RKO (cell line): ENCODE measurements around the gene WBP1.
A peak's percentile ranks its signal among the peaks of the same experiment; 100 is the strongest.
"Not testable (repeated sequence)": the region's sequence is repeated elsewhere in the genome, so short reads cannot be mapped to it uniquely, and the experiment has no call there.

Experiments used
- DNase-seq: peaks from one replicate; pipeline ENCODE4 v3.0.0-alpha.2; 2016; ENCODE audit warnings: low spot score

The WBP1 gene

DNA sequence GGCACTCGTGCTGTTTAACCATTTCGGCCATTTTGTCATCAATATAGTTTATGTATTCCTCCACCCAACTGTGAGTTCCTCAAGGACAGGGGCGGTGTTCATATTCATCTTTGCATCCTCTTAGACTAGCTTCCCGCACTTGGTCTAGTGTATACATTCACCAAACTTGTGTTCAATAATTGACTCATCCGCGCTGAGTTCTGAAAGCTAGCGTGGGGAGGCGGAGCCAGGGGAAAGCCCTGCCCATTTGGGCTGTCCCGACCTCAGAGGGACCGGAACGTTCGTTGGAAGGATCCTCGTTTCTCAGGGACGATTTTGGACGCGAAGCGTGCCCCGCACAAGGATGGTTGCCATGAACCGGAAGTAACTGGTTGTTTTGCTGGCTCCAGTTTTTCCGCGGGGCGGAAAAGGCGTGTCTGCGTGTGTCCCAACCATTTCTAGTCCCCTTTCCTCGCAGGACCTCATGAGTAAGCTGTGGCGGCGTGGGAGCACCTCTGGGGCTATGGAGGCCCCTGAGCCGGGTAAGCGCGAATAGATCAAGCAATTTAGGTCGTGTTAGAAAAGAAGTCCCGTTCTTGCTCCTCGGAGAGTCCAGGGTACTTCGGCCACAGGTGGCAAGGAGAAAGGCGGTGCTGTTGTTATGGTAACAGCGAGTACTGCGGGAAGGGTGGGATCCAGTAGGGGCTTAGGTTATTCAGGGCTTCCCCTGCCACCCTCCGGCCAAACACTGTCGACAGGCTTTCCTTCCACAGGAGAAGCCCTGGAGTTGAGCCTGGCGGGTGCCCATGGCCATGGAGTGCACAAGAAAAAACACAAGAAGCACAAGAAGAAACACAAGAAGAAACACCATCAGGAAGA is 3.4 kb upstream of the WBP1 start, which contains the start of gene INO80B:
Gene INO80B, plus strand, starts transcription at position 434 of the 858 bp plus-strand sequence. Its CDS starts 30 bp downstream, at position 464.
- DNase-seq, result peak; percentile 98

DNA sequence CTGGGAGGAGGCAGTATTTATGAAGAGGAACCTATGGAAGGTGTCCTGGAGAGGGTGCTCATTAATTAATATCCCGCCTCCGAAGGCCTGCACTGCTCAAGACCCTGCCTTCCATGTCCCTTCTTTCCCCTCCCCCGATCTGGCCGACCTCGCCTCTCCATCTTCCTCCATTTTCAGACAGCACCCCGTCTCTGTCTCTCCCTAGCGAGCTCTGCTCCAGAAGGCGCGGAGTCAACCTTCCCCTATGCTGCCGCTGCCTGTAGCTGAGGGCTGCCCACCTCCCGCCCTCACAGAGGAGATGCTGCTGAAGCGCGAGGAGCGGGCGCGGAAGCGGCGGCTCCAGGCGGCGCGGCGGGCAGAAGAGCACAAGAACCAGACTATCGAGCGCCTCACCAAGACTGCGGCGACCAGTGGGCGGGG is 1.1 kb upstream of the WBP1 start:
- no peak for DNase-seq

DNA sequence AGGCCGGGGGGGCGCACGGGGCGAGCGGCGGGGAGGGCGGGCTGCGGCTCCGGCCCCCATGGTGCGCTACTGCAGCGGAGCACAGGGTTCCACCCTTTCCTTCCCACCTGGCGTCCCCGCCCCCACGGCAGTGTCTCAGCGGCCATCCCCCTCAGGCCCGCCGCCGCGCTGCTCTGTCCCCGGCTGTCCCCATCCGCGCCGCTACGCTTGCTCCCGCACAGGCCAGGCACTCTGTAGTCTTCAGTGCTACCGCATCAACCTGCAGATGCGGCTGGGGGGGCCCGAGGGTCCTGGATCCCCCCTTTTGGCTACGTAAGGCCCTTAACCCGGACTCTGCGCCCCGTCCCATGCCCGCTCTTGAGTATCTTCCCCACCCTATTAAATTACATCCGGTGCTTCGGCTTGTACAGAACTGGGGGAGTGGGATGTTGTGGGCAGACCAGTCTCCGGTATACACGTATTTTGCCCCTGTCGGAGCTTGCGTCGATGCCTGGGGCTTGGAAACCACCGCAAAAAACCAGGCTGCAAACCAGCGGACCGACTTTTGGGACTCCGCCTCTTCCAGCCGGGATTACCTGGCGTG is 598 bp upstream of the WBP1 start:
- peak; percentile 70 for DNase-seq

DNA sequence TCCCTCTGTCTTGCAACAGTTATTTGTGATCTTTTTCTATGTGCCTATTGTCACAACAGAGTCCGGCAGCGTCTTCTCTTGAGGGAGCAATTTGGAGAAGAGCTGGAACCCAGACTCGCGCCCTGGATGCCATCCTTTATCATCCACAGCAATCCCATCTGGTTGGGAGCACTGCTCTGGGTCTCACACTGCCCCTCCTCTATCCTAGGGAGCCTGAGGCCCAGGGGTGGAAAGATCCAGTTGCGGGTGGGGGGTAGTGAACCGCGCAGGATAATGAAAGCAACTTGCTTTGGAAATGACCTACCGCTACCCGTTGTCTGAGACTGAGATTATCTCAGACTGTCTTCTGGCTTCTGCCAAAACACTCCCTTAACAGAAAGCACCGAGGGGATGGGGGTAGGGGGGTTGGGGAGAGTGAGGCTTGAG is 713 bp downstream of the WBP1 start:
- no peak for DNase-seq

GRCh38 chr2:74459503-74460118 is 1.4 kb downstream of the WBP1 start:
- DNase-seq, result not testable (repeated sequence)

- DNase-seq, result not testable (repeated sequence)
Observed at GRCh38 chr2:74460187-74460586, 1.9 kb downstream of the WBP1 start.

- DNase-seq, result no peak
Observed at GRCh38 chr2:74461187-74462053, 3.2 kb downstream of the WBP1 start.

- DNase-seq, result no peak
Observed at GRCh38 chr2:74462054-74462785, 4.0 kb downstream of the WBP1 start.

GRCh38 chr2:74462786-74463105 is 4.5 kb downstream of the WBP1 start:
- no peak for DNase-seq

GRCh38 chr2:74464406-74464805 is 6.2 kb downstream of the WBP1 start:
- DNase-seq, result peak; percentile 40

DNA sequence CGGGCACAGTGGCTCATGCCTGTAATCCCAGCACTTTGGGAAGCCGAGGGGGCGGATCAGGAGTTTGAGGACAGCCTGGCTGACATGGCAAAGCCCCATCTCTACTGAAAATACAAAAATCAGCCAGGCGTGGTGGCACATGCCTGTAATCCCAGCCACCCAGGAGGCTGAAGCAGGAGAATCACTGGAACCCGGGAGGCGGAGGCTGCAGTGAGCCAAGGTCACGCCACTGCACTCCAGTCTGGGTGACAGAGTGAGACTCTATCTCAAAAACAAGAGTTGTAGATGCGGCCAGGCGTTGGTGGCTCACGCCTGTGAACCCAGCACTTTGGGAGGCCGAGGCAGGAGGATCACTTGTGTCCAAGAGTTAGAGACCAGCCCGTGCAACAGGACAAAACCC is 12.5 kb downstream of the WBP1 start:
- not testable (repeated sequence) for DNase-seq

DNA sequence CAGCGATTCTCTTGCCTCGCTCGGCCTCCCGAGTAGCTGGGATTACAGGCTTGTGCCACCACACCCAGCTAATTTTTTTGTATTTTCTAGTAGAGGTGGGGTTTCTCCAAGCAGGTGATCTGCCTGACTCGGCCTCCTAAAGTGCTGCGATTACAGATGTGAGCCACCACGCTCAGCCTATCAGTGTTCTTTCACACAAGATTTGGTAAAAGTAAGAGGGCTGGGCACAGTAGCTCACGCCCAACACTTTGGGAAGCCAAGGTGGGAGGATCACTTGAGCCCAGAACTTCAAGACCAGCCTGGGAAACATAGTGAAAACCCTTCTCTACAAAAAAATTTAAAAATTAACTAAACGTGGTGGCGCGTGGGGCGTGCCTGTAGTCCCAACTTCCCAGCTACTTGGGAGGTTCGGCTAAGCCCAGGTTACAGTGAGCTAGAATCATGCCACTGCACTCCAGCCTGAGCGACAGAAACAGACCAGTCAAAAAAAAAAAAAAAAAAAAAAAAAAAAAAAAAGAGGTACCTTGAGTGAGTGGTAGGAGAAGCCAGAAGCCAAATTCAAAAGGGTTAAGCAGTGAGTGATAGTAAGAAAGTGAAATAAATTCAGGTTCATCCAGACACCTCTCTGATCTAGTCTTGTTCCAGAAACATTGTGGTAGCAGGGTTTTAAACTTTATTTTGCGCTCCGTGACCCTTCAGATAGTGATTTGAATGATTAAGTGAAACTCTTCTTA is 13.3 kb downstream of the WBP1 start:
- no peak for DNase-seq

DNA sequence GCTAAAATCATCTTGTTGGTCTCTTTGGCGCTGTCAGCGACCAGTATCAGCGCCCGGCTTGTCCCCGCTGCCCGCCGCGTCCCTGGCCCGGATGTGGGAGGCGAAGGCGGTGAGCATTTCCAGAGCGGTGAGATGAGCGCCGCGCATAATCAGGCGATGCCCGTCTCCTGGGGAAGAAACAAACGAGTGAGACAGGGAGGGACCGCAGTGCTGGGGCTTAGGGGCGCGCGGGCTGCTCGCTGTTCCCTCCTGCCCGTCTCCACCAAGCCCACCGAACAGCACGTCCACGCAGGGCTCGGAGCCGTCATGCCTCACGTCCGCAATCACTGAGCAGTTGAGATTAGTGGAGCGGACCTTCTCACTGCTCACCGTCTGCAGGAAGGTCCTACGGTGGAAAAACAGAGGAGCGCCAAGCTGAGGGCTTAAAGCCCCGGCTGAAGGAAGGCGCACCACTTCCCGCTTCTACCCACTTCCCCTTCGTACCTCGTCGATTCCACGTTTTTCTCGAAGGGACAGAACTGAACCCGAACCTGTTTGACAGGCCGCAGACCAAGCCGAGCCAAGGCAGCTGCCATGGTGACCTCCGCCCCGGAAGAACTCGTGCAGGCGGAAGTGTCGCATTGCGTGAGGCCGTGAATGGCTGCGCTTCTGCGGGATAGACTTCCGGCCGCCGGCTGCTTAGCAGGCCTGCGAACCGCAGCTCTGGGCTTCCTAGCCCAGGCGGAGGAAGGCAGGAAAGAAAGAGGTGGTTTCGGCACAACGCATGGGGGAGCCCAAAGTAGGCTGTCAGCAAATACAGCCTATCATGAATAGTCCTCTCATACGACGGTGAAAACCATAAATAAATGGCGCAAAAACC is 14.1 kb downstream of the WBP1 start, which contains the start of gene MRPL53:
Gene MRPL53, minus strand, starts transcription at position 595 of the 859 bp plus-strand sequence. Its CDS starts 20 bp downstream, at position 575.
- peak; percentile 93 for DNase-seq

- DNase-seq, result no peak
Observed at GRCh38 chr2:74472945-74473258, 14.7 kb downstream of the WBP1 start.

DNA sequence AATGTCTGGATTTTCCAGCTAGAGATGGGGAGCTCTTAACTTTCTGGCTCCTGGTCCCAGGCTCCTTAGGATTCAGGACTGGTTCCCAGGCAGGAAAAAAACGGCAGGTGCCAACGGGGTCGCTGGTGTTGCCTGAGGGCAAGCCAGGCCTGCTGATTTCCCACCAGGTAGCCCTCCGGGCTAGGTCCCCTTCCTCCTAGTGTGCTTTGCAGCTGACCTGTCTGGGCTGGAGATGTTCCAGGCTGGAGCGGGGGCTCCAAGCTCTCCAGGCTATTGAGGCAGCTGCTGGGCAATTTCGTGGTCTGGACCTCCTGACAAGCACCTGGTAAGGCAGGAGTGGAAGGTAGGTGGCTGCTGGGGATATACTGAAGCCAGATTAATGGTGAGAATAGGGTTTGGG is 16.2 kb downstream of the WBP1 start:
- DNase-seq, result no peak

DNA sequence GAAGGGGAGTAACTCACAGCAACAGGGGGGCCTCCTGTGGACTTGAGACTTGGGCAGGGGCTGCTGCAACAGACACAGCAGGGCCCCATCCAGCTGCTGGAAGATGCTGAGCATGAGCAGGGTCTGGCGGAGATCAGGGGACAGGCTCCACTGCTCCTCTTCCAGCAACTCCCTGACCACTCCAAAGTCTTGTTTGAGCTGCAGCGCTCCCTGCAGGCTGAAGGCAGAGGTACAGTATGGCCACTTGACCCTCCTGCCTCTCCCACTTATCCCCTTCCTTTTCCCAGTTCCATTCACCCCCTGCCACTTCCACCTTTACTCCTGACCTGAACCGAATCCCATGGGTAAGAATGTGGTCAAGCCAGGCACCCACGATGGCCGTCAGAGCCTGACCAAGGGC is 16.7 kb downstream of the WBP1 start:
- no peak for DNase-seq

DNA sequence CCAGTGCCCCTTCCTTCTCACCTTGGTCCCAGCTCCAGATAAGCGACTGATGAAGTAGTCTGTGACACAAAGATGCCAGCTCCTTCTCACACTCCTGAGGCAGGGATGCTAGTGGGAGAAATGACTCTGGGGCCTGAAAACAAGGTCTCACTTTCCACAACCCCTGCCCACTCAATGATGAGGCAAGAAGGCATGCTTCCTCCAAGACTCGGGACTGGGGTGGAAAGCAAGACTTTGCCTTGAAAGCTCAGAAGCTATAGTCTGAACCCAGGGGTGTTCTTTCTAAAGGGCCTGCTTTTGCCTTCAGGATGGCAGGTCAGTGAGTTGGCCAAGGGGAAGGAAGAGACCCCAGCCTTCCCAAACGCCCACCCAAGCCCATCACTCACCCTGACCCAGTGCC is 23.2 kb downstream of the WBP1 start:
- DNase-seq, result no peak

DNA sequence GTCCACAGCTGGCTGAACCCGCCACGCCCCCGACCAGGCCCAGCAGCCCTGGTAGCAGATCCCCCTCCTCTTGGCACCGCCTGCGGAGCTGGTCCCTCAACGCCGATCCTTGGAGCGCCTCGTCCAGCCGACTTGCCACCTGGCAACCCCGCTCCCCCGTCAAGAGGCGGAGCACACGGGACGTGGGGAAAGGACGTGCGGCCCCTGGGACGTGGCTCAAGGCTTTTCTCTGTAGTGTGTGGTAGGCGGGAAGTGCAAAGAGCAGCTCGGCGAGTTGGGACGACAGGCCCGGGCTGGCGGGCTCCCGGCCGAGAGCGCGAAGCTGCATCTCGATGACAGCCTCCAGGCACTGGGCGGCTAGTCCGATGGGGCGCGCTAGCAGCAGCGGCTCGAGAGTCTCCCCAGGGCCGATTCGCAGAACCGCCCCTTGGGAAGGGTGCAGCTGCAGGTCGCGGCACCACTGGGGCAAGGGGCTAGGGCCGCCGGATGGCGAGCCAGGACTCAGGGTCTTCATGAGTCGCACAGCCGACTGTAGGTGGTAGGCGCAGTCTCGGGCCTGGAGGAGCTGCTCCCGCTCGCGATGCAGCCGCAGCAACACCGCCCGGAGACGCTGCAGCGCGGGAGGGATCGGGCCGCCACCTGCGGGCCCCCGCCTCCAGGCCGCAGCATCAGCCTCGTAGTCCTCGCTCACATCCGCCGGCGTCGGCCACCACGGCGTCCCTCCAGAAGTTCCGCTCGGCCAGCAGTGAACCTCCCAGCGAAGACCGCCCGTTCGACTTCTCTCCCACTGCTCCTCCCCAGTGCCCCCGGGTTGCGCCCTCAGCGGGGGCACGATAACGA is 23.9 kb downstream of the WBP1 start:
- peak; percentile 59 for DNase-seq
